DOHH2 (cell line): ENCODE measurements around the gene ZNF892.

ENCODE experiments used
- H3F3A ChIP-seq: fragments of 200-600 bp; sonication (generic), shearing (Covaris generic); 2 replicates; pipeline ENCODE4 v1.6.0; 2016; ENCODE audit warnings: antibody characterized with exemption, mild to moderate bottlenecking; ENCODE audit not compliant: control insufficient read depth, insufficient read depth
- H3K27ac ChIP-seq: fragments of 200-600 bp; sonication (generic); 2 replicates; pipeline ENCODE4 v1.5.1; 2014; ENCODE audit warnings: low read depth, mild to moderate bottlenecking, low read length, moderate library complexity
- H3K27me3 ChIP-seq: fragments of 200-600 bp; sonication (generic); 2 replicates; pipeline ENCODE4 v1.6.1; 2014; ENCODE audit warnings: mild to moderate bottlenecking, low read length, mixed read lengths; ENCODE audit not compliant: control insufficient read depth
- H3K36me3 ChIP-seq: fragments of 200-600 bp; sonication (generic); 2 replicates; pipeline ENCODE4 v1.6.1; 2014; ENCODE audit warnings: mild to moderate bottlenecking, low read length, moderate library complexity, mixed read lengths; ENCODE audit not compliant: control insufficient read depth
- H3K4me1 ChIP-seq: fragments of 200-600 bp; sonication (generic); 2 replicates; pipeline ENCODE4 v1.6.1; 2014; ENCODE audit warnings: mild to moderate bottlenecking, low read length, mixed read lengths; ENCODE audit not compliant: control insufficient read depth
- H3K4me2 ChIP-seq: fragments of 200-600 bp; sonication (generic); 2 replicates; pipeline ENCODE4 v1.6.0; 2014; ENCODE audit warnings: mild to moderate bottlenecking, low read length, moderate library complexity
- H3K4me3 ChIP-seq: fragments of 200-600 bp; sonication (generic); 2 replicates; pipeline ENCODE4 v1.5.1; 2014; ENCODE audit warnings: mild to moderate bottlenecking, low read length, mixed read lengths
- H3K79me2 ChIP-seq: fragments of 200-600 bp; sonication (generic); 2 replicates; pipeline ENCODE4 v1.6.1; 2014; ENCODE audit warnings: mild to moderate bottlenecking, low read length, mixed read lengths; ENCODE audit not compliant: control insufficient read depth
- H3K9me2 ChIP-seq: fragments of 200-600 bp; sonication (generic); replicated peaks from 2 replicates; pipeline ENCODE4 v1.6.1; 2014; ENCODE audit warnings: mild to moderate bottlenecking, low read length, mixed read lengths; ENCODE audit not compliant: control insufficient read depth
- H3K9me3 ChIP-seq: fragments of 200-600 bp; sonication (generic); 2 replicates; pipeline ENCODE4 v1.6.1; 2014; ENCODE audit warnings: antibody characterized with exemption, low read length, mixed read lengths; ENCODE audit not compliant: control insufficient read depth, insufficient read depth
- H4K20me1 ChIP-seq: fragments of 200-600 bp; sonication (generic); 2 replicates; pipeline ENCODE4 v1.6.0; 2014; ENCODE audit warnings: low read depth, mild to moderate bottlenecking, antibody characterized with exemption, low read length, moderate library complexity; ENCODE audit not compliant: control insufficient read depth, insufficient read depth
- EZH2phosphoT487 ChIP-seq: fragments of 200-600 bp; sonication (generic); IDR thresholded peaks from 2 replicates; pipeline ENCODE4 v1.6.1; 2017; ENCODE audit warnings: borderline replicate concordance, mild to moderate bottlenecking, antibody characterized with exemption, low read length, moderate library complexity, mixed read lengths
- TF ChIP-seq, protein P1 (sequence below): fragments of 200-600 bp; sonication (generic); IDR thresholded peaks from one replicate; pipeline ENCODE4 v1.5.1; 2014; ENCODE audit warnings: antibody characterized with exemption, mild to moderate bottlenecking, low read depth, low read length; ENCODE audit not compliant: poor library complexity, severe bottlenecking

The ZNF892 gene

DNA sequence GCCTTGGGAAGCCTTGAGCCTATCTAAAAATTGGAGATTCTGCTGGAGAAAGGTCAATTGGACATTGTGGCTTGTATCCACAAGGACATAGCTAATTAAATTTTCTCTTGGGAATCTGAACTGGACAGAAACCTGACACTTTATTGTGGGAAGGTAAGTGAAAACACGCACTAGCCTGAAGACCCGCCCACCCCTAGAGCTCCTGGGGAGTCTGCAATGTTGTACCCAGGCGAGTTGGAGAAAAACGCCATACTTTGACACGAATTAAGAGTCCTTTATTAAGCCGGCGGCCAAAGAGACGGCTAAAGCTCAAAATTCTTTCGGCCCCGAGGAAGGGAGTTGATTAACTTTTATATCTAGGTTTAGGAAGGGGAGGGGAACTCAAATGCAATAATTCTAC is 1.2 kb upstream of the ZNF892 start:
- peaks cover 14% of the 10 kb centered on the region for H3K4me1 ChIP-seq
- no peaks in the 10 kb centered on the region for H4K20me1 ChIP-seq
- H3K27ac ChIP-seq: no peak overlapping the region
- H3K79me2 ChIP-seq: no peaks in the 10 kb centered on the region; the same call in 1 of the 2 replicates
- H3K9me3 ChIP-seq: peaks cover 10% of the 10 kb centered on the region; the same call in 1 of the 2 replicates
- H3K9me2 ChIP-seq: no peaks in the 10 kb centered on the region
- no peaks in the 10 kb centered on the region for H3F3A ChIP-seq
- peak overlapping the region; percentile 71 for H3K4me2 ChIP-seq
- TF ChIP-seq EZH2phosphoT487: no peak
- TF ChIP-seq, protein P1, sequence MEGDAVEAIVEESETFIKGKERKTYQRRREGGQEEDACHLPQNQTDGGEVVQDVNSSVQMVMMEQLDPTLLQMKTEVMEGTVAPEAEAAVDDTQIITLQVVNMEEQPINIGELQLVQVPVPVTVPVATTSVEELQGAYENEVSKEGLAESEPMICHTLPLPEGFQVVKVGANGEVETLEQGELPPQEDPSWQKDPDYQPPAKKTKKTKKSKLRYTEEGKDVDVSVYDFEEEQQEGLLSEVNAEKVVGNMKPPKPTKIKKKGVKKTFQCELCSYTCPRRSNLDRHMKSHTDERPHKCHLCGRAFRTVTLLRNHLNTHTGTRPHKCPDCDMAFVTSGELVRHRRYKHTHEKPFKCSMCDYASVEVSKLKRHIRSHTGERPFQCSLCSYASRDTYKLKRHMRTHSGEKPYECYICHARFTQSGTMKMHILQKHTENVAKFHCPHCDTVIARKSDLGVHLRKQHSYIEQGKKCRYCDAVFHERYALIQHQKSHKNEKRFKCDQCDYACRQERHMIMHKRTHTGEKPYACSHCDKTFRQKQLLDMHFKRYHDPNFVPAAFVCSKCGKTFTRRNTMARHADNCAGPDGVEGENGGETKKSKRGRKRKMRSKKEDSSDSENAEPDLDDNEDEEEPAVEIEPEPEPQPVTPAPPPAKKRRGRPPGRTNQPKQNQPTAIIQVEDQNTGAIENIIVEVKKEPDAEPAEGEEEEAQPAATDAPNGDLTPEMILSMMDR: no peak
- H3K27me3 ChIP-seq: no peaks in the 10 kb centered on the region
- H3K4me3 ChIP-seq: peak overlapping the region; percentile 89
- peaks cover 2% of the 10 kb centered on the region for H3K36me3 ChIP-seq

DNA sequence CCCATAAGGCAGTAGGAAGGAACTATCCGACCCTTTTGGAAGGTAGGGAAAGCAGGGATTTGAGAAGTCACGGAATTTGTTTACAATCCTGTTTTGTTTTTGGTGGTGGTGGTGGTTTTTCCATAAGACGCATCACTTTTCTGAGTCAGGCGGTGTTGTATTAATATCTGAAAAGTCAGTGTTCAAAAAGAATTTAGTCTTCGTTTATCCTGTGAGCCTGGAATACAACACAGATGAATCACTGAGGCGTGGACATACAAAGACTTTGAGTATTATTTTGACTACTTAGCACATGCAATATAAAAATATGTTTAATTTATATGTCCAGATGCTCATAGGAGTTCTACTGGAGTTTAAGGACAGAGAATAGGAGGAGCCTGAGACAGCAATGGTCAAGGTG is 785 bp downstream of the ZNF892 start:
- Histone ChIP-seq H3K4me3 (peak overlapping the region; percentile 89), H4K20me1 (no peaks in the 10 kb centered on the region), H3K27ac (no peak overlapping the region), H3K9me2 (no peaks in the 10 kb centered on the region), H3K79me2 (no peaks in the 10 kb centered on the region; the same call in 1 of the 2 replicates), H3K36me3 (peaks cover 15% of the 10 kb centered on the region), H3K4me2 (peak overlapping the region; percentile 71), H3F3A (no peaks in the 10 kb centered on the region), H3K4me1 (peaks cover 14% of the 10 kb centered on the region), H3K27me3 (no peaks in the 10 kb centered on the region), H3K9me3 (peaks cover 17% of the 10 kb centered on the region; the same call in 1 of the 2 replicates)
- TF ChIP-seq, protein P1: no peak
- TF ChIP-seq EZH2phosphoT487: no peak

DNA sequence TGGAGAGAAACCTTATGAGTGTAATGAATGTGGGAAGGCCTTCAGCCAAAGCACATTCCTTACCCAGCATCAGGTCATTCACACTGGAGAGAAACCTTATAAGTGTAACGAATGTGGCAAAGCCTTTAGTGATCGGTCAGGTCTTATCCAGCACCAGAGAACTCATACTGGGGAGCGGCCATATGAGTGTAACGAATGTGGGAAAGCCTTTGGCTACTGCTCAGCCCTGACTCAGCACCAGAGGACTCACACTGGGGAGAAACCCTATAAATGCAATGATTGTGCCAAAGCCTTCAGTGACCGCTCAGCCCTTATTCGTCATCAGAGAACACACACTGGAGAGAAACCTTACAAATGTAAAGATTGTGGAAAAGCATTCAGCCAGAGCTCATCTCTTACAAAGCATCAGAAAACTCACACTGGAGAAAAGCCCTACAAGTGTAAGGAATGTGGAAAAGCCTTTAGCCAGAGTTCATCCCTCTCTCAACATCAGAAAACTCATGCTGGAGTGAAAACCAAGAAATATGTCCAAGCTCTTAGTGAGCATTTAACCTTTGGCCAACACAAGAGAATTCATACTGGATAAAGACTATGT is 7.8 kb downstream of the ZNF892 start:
- Histone ChIP-seq H3K4me1 (no peaks in the 10 kb centered on the region), H3K27ac (no peak overlapping the region), H3K79me2 (no peaks in the 10 kb centered on the region), H3K4me2 (no peak overlapping the region), H3K4me3 (no peak overlapping the region), H3K36me3 (peaks cover 39% of the 10 kb centered on the region), H3K9me3 (peaks cover 62% of the 10 kb centered on the region), H3K27me3 (no peaks in the 10 kb centered on the region), H4K20me1 (no peaks in the 10 kb centered on the region), H3K9me2 (no peaks in the 10 kb centered on the region), H3F3A (no peaks in the 10 kb centered on the region)
- TF ChIP-seq, protein P1: no peak
- TF ChIP-seq EZH2phosphoT487: no peak
